KMS-11 (cell line): ENCODE data around the gene HPSE2.

Experiments
- H2AFZ ChIP-seq: fragments of 200-600 bp; sonication (generic); 2 replicates; pipeline ENCODE4 v1.6.1; 2016; ENCODE audit warnings: antibody characterized with exemption, mixed run types, low read depth
- H3K27ac ChIP-seq: fragments of 200-600 bp; sonication (generic); 2 replicates; pipeline ENCODE4 v1.6.1; 2016; ENCODE audit warnings: mild to moderate bottlenecking, mixed run types
- H3K27me3 ChIP-seq: fragments of 200-600 bp; sonication (generic); 2 replicates; pipeline ENCODE4 v1.6.1; 2017; ENCODE audit warnings: mild to moderate bottlenecking, low read depth, mixed run types, moderate library complexity; ENCODE audit not compliant: insufficient read depth
- H3K36me3 ChIP-seq: fragments of 200-600 bp; sonication (generic); 2 replicates; pipeline ENCODE4 v1.6.1; 2017; ENCODE audit warnings: mild to moderate bottlenecking, mixed run types; ENCODE audit not compliant: insufficient read depth
- H3K4me1 ChIP-seq: fragments of 200-600 bp; sonication (generic); 2 replicates; pipeline ENCODE4 v1.6.1; 2016; ENCODE audit warnings: mild to moderate bottlenecking, low read depth, mixed run types; ENCODE audit not compliant: poor library complexity, severe bottlenecking
- H3K4me2 ChIP-seq: fragments of 200-600 bp; sonication (generic); 2 replicates; pipeline ENCODE4 v1.7.0; 2016; ENCODE audit warnings: mild to moderate bottlenecking, mixed run types
- H3K4me3 ChIP-seq: fragments of 200-600 bp; sonication (generic); IDR thresholded peaks from 2 replicates; pipeline ENCODE4 v1.6.1; 2017; ENCODE audit warnings: low read depth, low read length, mixed read lengths; ENCODE audit not compliant: insufficient read depth
- H3K79me2 ChIP-seq: fragments of 200-600 bp; sonication (generic); 2 replicates; pipeline ENCODE4 v1.6.1; 2016; ENCODE audit warnings: low read depth, mixed run types; ENCODE audit not compliant: insufficient read depth
- H3K9ac ChIP-seq: fragments of 200-600 bp; sonication (generic); 2 replicates; pipeline ENCODE4 v1.6.1; 2016; ENCODE audit warnings: mild to moderate bottlenecking, mixed run types
- H4K20me1 ChIP-seq: fragments of 200-600 bp; sonication (generic); 2 replicates; pipeline ENCODE4 v1.6.1; 2016; ENCODE audit warnings: mild to moderate bottlenecking, mixed run types; ENCODE audit not compliant: insufficient read depth
- CTCF ChIP-seq: fragments of 200-600 bp; sonication (generic); conservative IDR thresholded peaks from 2 replicates; pipeline ENCODE4 v1.6.1; 2017; ENCODE audit warnings: low read depth, mild to moderate bottlenecking, antibody characterized with exemption, low read length, moderate library complexity, mixed read lengths

HPSE2 gene

DNA sequence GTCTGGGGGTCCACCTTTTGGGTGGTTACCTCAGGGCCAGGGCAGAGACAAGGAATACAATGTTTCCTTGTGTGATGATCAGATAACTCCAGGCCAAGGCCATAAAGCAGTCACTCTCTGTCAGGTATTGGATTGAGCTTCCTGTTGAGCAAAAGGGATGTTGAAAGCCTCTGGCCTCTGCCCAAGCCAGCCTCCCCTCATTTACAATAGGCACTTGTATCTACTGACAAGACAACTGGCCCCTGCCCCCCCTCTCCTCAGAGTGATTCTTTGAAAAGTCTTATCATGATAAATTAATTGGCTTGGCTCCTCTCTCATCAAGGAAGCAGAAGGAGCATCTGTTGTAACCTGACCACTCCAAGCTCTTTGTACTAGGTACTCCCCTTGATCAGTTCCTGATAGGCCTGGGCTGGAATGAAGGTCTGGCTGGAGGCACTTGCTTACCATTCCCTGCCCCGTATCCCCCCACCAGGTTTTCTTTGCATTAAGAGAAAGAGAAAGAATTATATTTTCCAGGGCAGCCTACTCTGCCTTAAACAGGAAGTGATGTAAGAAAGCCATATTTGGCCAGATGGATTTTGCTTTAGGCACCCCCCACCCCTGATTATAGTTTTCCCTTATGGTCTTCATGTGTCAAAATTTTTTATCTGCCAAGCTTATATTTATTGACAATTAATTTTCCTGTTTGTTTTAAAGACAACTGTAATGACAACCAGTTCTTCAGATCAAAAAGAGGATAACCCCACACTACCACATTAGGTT is 746.8 kb downstream of the HPSE2 start:
- Histone ChIP-seq H4K20me1 (no peaks in the 10 kb centered on the region), H2AFZ (no peak overlapping the region), H3K9ac (no peak overlapping the region), H3K27me3 (no peaks in the 10 kb centered on the region), H3K79me2 (no peaks in the 10 kb centered on the region), H3K4me3 (no peak overlapping the region), H3K36me3 (no peaks in the 10 kb centered on the region), H3K27ac (no peak overlapping the region), H3K4me2 (no peak overlapping the region), H3K4me1 (no peaks in the 10 kb centered on the region)
- TF ChIP-seq CTCF, result no peak

DNA sequence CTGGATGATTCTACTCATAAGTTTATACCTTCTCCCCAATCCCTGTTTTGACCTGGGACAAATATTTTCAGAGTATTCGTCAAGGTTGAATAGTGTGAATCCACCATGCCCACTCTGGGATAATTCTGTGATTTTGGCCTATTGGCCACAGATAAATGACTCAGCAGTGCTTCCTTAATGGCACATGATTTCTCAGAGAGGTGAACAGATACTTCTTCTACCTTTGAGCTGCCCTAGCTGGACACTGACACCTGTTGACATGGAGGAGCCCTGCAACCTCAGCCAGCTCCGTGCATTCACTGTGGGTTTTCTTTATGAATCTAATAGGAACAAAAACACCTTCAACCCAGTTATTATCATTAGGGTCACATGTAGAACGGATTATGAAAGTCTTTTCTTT is 748.0 kb downstream of the HPSE2 start:
- H4K20me1 ChIP-seq, result no peaks in the 10 kb centered on the region
- no peak overlapping the region for H3K9ac ChIP-seq
- no peak overlapping the region for H3K4me3 ChIP-seq
- no peaks in the 10 kb centered on the region for H3K4me1 ChIP-seq
- no peak overlapping the region for H3K27ac ChIP-seq
- no peaks in the 10 kb centered on the region for H3K79me2 ChIP-seq
- TF ChIP-seq CTCF, result no peak
- no peaks in the 10 kb centered on the region for H3K36me3 ChIP-seq
- H2AFZ ChIP-seq, result no peak overlapping the region
- H3K27me3 ChIP-seq, result no peaks in the 10 kb centered on the region
- H3K4me2 ChIP-seq, result no peak overlapping the region

DNA sequence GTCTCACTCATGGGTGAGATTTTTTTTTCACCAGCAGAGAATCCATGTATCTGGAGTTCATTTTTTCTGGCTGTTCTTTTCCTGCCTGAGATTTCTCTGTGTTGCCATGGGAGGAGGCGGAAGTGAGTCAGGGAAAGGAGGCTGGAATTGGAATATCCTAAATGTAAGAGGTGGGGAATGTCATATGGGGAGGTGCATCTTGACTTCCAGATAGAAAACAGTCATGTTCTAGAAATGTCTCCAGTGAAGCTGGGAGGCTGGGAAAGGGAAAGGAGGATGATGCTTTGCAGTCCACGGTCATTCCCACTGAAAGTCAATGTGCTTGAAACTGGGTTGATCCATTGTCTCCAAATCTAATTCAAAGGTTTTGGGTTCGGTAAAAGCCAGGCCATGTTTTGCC is 749.2 kb downstream of the HPSE2 start:
- Histone ChIP-seq H3K9ac (no peak overlapping the region), H3K27me3 (no peaks in the 10 kb centered on the region)
- TF ChIP-seq CTCF, result no peak

GRCh38 chr10:98485959-98486358 is 749.7 kb downstream of the HPSE2 start:
- no peak for TF ChIP-seq CTCF
- H2AFZ ChIP-seq, result no peak overlapping the region
- H3K9ac ChIP-seq, result no peak overlapping the region
- H3K4me2 ChIP-seq, result no peak overlapping the region
- no peaks in the 10 kb centered on the region for H3K36me3 ChIP-seq
- H3K4me1 ChIP-seq, result no peaks in the 10 kb centered on the region
- no peaks in the 10 kb centered on the region for H3K79me2 ChIP-seq
- H3K27me3 ChIP-seq, result no peaks in the 10 kb centered on the region
- H3K4me3 ChIP-seq, result no peak overlapping the region
- H4K20me1 ChIP-seq, result no peaks in the 10 kb centered on the region
- H3K27ac ChIP-seq, result no peak overlapping the region

More for the DNA sequence above, 749.2 kb downstream of the HPSE2 start:
- Histone ChIP-seq H3K4me1 (no peaks in the 10 kb centered on the region), H2AFZ (no peak overlapping the region), H3K27ac (no peak overlapping the region), H3K4me2 (no peak overlapping the region), H3K4me3 (no peak overlapping the region), H3K79me2 (no peaks in the 10 kb centered on the region), H3K36me3 (no peaks in the 10 kb centered on the region), H4K20me1 (no peaks in the 10 kb centered on the region)
